ENCODE results near the gene PTPN23. TPM values are rescaled to one million over a fixed set of nuclear protein-coding genes. Genes with fewer than 3 reads are reported as not detected.

The PTPN23 gene
- total and polyA plus RNA-seq, 2 of the 13 experiments (the other 11 are each of a cell fraction or from before 2014, with no cell fraction given) = 2.3 to 3.7 TPM

DNA sequence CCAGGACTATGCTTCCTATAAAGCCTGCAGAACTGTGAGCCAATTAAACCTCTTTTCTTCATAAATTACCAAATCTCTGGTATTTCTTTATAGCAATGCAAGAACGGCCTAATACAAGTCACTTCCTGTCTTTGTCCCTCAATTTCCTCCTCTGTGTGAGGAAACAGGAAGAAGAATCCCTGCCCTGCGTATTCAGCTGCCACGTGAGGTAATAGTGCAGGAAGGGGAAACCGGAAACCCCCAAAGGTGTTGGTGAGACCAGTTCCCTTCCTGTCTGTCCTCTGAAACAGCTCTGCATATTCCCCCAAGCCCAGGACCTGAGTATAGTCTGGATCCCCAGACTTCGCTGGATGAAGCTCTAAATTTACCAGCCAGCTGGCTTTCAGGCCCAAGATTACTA lies 18.1 kb upstream of the PTPN23 start:
- FAIRE-seq (no peak), DNase-seq (ENCODE audit: low spot score) (no peak), ATAC-seq (no peak)
- Histone ChIP-seq H3K4me2 (ENCODE audit: low read depth, low read length) (0 out of 2 replicates have a peak overlapping the region, but pooled peaks have one; percentile 9), H2AFZ (ENCODE audit: low read length) (no peak overlapping the region), H3K9ac (ENCODE audit: insufficient read depth, low read depth, low read length) (no peak overlapping the region), H3K4me3 (replicated peaks in 1 of 3; ENCODE audit: insufficient read depth in 1 of 3, low read depth in 2 of 3, low read length in 3 of 3) (no peak overlapping the region), H4K20me1 (ENCODE audit: insufficient read depth, low read length) (no peaks in the 10 kb centered on the region), H3K4me1 (ENCODE audit: insufficient read depth, low read length) (peaks cover 28% of the 10 kb centered on the region), H3K36me3 (replicated peaks in 1 of 2; ENCODE audit: control insufficient read depth in 1 of 2, insufficient read depth in 2 of 2, low read length in 2 of 2) (no peaks in the 10 kb centered on the region), H3K27ac (ENCODE audit: extremely low read length, insufficient read depth, low read length) (no peak overlapping the region), H3K9me3 (ENCODE audit: low read length) (peaks cover 14% of the 10 kb centered on the region), H3K79me2 (ENCODE audit: insufficient read depth, low read length) (no peaks in the 10 kb centered on the region), H3K27me3 (ENCODE audit: control insufficient read depth in 1 of 2, insufficient read depth in 2 of 2, low read length in 2 of 2) (no peaks in the 10 kb centered on the region)
- TF ChIP-seq GABPA (IDR thresholded peaks at IDR 0.05; ENCODE audit: low read depth, low read length) (no peak), GABPA (CRISPR knock-in tag; IDR thresholded peaks at IDR 0.05; ENCODE audit: low read depth) (peak; percentile 81), GABPB1 (CRISPR knock-in tag; IDR thresholded peaks at IDR 0.05) (no peak)
- no TSS peak for BruUV-seq (replicated peaks)
- ChIA-PET POLR2A (interaction anchor here (1.5 kb wide), 1 partner anchor 18 kb away, joined by 4 read pairs; the partner anchor contains the start of gene PTPN23), CTCF (ENCODE audit: low intra/inter-chr PET ratio, low total read pairs) (no interaction called here)
- WGBS (ENCODE audit: low lambda C conversion rate) = 77% methylated on average over 5 of the region's 5 CpGs
- intact Hi-C loops (cut with micrococcal nuclease; ENCODE audit: unreplicated experiment) = no loop called here
- in situ Hi-C loops (cut with HindIII; ENCODE audit: extremely low pct_ligation_motif_present, low pct_unique_long_range_greater_than_20kb) = no loop called here

DNA sequence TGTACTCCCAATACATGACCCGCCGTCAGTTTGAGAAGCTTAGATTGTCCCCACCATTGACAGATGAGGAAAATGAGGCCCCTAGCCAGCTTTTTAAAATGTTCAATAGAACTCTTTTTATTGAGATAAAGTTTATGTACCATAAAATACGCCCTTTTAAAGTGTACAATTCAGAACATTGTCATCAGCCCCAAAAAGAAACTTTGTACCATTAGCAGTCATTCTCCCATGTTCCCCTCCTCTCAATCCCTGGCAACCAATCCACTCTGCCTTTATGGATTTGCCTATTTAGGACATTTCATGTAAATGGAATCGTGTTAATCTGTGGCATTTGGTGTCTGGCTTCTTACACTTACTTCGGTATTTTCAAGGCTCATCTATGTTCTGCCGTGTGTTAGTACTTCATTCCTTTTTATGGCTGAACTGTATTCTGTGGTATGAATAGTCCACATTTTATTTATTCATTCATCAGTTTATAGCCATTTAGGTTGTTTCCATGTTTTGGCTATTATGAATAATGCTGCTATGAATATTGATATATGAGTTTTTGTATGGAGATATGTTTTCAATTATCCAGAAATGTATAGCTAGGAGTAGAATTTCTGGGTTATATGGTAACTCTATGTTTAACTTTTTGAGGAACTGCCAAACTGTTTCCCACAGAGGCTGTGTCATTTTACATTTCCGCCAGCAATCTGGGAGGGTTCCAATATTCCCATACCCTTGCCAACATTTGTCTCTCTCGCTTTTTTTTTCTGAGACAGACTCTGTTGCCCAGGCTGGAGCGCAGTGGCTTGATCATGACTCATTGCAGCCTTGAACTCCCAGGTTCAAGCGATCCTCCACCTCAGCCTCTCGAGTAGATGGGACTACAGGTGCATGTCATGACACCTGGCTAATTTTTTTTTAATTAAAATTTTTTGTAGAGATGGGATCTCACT lies 15.3 kb upstream of the PTPN23 start:
- Histone ChIP-seq H3K4me3 (replicated peaks in 1 of 3; ENCODE audit: insufficient read depth in 1 of 3, low read depth in 2 of 3, low read length in 3 of 3) (no peak overlapping the region), H3K9me3 (ENCODE audit: low read length) (no peaks in the 10 kb centered on the region), H3K79me2 (ENCODE audit: insufficient read depth, low read length) (no peaks in the 10 kb centered on the region), H3K4me2 (ENCODE audit: low read depth, low read length) (0 out of 2 replicates have a peak overlapping the region, but pooled peaks have one; percentile 7), H3K27me3 (ENCODE audit: control insufficient read depth in 1 of 2, insufficient read depth in 2 of 2, low read length in 2 of 2) (peaks cover 0 to 4% of the 10 kb centered on the region in 2 experiments; a peak in 2 of 5 replicates), H2AFZ (ENCODE audit: low read length) (no peak overlapping the region), H3K4me1 (ENCODE audit: insufficient read depth, low read length) (peaks cover 44% of the 10 kb centered on the region), H4K20me1 (ENCODE audit: insufficient read depth, low read length) (no peaks in the 10 kb centered on the region), H3K9ac (ENCODE audit: insufficient read depth, low read depth, low read length) (no peak overlapping the region), H3K27ac (ENCODE audit: extremely low read length, insufficient read depth, low read length) (no peak overlapping the region), H3K36me3 (replicated peaks in 1 of 2; ENCODE audit: control insufficient read depth in 1 of 2, insufficient read depth in 2 of 2, low read length in 2 of 2) (no peaks in the 10 kb centered on the region)
- in situ Hi-C loops (cut with HindIII; ENCODE audit: extremely low pct_ligation_motif_present, low pct_unique_long_range_greater_than_20kb) = no loop called here
- peak; percentile 4 for FAIRE-seq
- WGBS (ENCODE audit: low lambda C conversion rate) = 41% methylated on average over 11 of the region's 11 CpGs
- ATAC-seq = no peak
- ChIA-PET CTCF (ENCODE audit: low intra/inter-chr PET ratio, low total read pairs) (no interaction called here), POLR2A (no interaction called here)
- no peak for DNase-seq (ENCODE audit: low spot score)
- intact Hi-C loops (cut with micrococcal nuclease; ENCODE audit: unreplicated experiment) = no loop called here
- TF ChIP-seq ZNF7 (CRISPR knock-in tag; IDR thresholded peaks at IDR 0.05) = peak; percentile 76
- peak; percentile 53 for TF ChIP-seq FOSL2 (CRISPR knock-in tag; IDR thresholded peaks at IDR 0.05)
- no peak for TF ChIP-seq SALL1 (CRISPR knock-in tag; IDR thresholded peaks at IDR 0.05)
- no TSS peak for BruUV-seq (replicated peaks)

Data from HepG2 (cell line).